HL-60 (cell line): ENCODE results near the gene TBL1X.

Experiments used
- DNase-seq, 2 experiments: peaks; one replicate each; pipeline ENCODE4 v3.0.0-alpha.2; 2010 to 2020; ENCODE audit warnings: low read depth in 1 of 2, low spot score in 1 of 2
- H3K27ac ChIP-seq: fragments of 250-450 bp; sonication (Bioruptor Pico); replicated peaks from 2 replicates; pipeline ENCODE4 v1.5.1; 2020; ENCODE audit warnings: mild to moderate bottlenecking, moderate library complexity
- H3K27me3 ChIP-seq: fragments of 250-450 bp; sonication (Bioruptor Pico); 2 replicates; pipeline ENCODE4 v1.5.1; 2021; ENCODE audit warnings: mild to moderate bottlenecking, moderate library complexity; ENCODE audit not compliant: insufficient read depth, poor library complexity, severe bottlenecking
- H3K4me3 ChIP-seq: replicated peaks from 2 replicates; pipeline ENCODE4 v1.5.1; 2011; ENCODE audit warnings: mild to moderate bottlenecking, control low read depth, low read length; ENCODE audit not compliant: insufficient read depth
- CTCF ChIP-seq: IDR thresholded peaks from one replicate; pipeline ENCODE4 v1.5.1; 2011; ENCODE audit warnings: low read length, control low read depth, inconsistent platforms; ENCODE audit not compliant: insufficient read depth
- GABPA ChIP-seq: IDR thresholded peaks from 2 replicates; pipeline ENCODE4 v1.6.1; 2012; ENCODE audit warnings: low read depth
- POLR2AphosphoS5 ChIP-seq: IDR thresholded peaks from 2 replicates; pipeline ENCODE4 v1.6.1; 2012; ENCODE audit warnings: low read depth
- REST ChIP-seq: IDR thresholded peaks from 2 replicates; pipeline ENCODE4 v1.6.1; 2012; ENCODE audit warnings: low read depth; ENCODE audit not compliant: insufficient replicate concordance
- SPI1 ChIP-seq: IDR thresholded peaks from 2 replicates; pipeline ENCODE4 v1.6.1; 2012; ENCODE audit warnings: low read depth, mild to moderate bottlenecking, borderline replicate concordance

Gene TBL1X

DNA sequence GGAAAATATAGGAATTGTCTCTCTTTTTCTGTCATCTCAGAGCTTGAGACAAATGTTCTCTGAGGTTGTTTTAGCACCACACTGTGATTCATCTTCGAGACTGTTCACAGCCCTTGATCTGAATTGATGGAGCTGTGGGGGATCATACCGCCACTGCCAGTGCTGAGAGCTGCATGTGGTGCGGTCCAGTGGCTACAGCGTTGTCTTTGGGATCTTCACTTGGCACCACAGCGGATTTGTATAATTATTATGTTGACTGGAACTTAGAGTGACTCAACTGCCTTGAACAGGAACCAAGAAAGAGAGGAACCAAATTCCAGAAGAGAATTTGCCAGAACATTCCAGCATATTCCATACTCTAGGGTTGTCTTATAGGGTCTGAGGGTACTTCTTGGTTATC lies 29.1 kb downstream of the TBL1X start:
- Histone ChIP-seq H3K4me3 (no peak overlapping the region), H3K27ac (no peak overlapping the region), H3K27me3 (no peaks in the 10 kb centered on the region)
- no peak for DNase-seq
- TF ChIP-seq POLR2AphosphoS5 (no peak), SPI1 (no peak), CTCF (no peak), GABPA (no peak), REST (no peak)

- H3K4me3 ChIP-seq = no peak overlapping the region
- no peaks in the 10 kb centered on the region for H3K27me3 ChIP-seq
- TF ChIP-seq SPI1 (no peak), GABPA (no peak), REST (no peak), POLR2AphosphoS5 (no peak)
- no peak overlapping the region for H3K27ac ChIP-seq
- no peak for DNase-seq
Observed at GRCh38 chrX:9494771-9495170, 29.9 kb downstream of the TBL1X start.

GRCh38 chrX:9495496-9495895 lies 30.6 kb downstream of the TBL1X start:
- DNase-seq = no peak

More at GRCh38 chrX:9495496-9495895, 30.6 kb downstream of the TBL1X start:
- Histone ChIP-seq H3K4me3 (no peak overlapping the region), H3K27me3 (no peaks in the 10 kb centered on the region), H3K27ac (no peak overlapping the region)
- TF ChIP-seq GABPA = no peak
- no peak for TF ChIP-seq CTCF
- no peak for TF ChIP-seq SPI1
- TF ChIP-seq POLR2AphosphoS5 = no peak
- no peak for TF ChIP-seq REST
